ENCODE results near the gene EHD3. TPM values are rescaled to one million over a fixed set of nuclear protein-coding genes. Genes with fewer than 3 reads are reported as not detected.

Gene EHD3
- total RNA-seq, 1 donor from 2014 or later: 10.7 TPM

DNA sequence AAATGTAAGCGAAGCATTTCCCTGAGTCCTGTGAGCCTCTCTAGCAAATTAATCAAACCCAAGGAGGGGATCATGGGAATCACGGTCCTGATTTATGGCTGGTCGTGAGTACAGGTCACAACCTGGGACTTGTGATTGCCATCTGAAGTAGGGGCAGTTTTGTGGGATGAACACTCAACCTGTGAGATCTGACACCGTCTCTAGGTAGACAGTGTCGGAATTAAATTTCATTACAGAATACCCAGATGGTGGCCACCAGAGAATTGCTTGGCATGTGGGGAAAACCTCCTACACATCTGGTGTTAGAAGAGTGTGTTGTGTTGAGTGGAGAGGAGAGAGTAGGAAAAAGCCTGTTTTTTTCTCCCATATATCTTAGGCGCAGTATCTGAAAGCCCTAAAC, 29.2 kb upstream of the EHD3 start:
- Mint-ChIP-seq H3K27ac (ENCODE audit: unreplicated experiment) (no peak overlapping the region), H3K27me3 (ENCODE audit: low read depth) (no peaks in the 10 kb centered on the region), H3K36me3 (ENCODE audit: low read depth) (no peaks in the 10 kb centered on the region), H3K9me3 (no peaks in the 10 kb centered on the region), H3K4me3 (no peak overlapping the region), H3K4me1 (no peaks in the 10 kb centered on the region)
- DNase-seq (ENCODE audit: low read depth, low spot score): no peak
- TF ChIP-seq, protein P1, sequence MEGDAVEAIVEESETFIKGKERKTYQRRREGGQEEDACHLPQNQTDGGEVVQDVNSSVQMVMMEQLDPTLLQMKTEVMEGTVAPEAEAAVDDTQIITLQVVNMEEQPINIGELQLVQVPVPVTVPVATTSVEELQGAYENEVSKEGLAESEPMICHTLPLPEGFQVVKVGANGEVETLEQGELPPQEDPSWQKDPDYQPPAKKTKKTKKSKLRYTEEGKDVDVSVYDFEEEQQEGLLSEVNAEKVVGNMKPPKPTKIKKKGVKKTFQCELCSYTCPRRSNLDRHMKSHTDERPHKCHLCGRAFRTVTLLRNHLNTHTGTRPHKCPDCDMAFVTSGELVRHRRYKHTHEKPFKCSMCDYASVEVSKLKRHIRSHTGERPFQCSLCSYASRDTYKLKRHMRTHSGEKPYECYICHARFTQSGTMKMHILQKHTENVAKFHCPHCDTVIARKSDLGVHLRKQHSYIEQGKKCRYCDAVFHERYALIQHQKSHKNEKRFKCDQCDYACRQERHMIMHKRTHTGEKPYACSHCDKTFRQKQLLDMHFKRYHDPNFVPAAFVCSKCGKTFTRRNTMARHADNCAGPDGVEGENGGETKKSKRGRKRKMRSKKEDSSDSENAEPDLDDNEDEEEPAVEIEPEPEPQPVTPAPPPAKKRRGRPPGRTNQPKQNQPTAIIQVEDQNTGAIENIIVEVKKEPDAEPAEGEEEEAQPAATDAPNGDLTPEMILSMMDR (conservative IDR thresholded peaks at IDR 0.05): no peak

DNA sequence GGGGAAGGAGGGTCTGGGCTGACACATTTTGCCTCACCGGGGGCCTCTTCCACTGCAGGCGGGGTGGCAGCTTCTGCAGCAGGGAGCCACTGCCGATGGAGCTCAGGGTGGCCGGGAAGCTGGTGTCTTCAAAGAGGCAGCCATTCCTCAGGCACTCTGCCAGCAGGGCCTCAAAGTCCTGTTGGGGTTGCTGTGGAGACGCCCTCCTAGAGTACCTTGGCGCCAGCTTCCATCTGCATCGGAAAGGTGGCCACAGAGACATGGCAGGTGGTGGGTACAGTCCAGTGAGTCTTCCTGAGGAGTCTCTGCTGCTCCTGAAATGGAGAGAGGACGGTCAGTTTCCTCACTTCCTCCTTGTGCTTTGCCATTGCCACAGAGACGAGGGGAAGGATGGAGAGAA, 28.8 kb upstream of the EHD3 start:
- H3K27ac Mint-ChIP-seq (ENCODE audit: unreplicated experiment): no peak overlapping the region
- no peak overlapping the region for H3K4me3 Mint-ChIP-seq
- no peaks in the 10 kb centered on the region for H3K4me1 Mint-ChIP-seq
- TF ChIP-seq, protein P1 (conservative IDR thresholded peaks at IDR 0.05): no peak
- DNase-seq (ENCODE audit: low read depth, low spot score): no peak
- no peaks in the 10 kb centered on the region for H3K36me3 Mint-ChIP-seq (ENCODE audit: low read depth)
- H3K9me3 Mint-ChIP-seq: no peaks in the 10 kb centered on the region
- no peaks in the 10 kb centered on the region for H3K27me3 Mint-ChIP-seq (ENCODE audit: low read depth)

DNA sequence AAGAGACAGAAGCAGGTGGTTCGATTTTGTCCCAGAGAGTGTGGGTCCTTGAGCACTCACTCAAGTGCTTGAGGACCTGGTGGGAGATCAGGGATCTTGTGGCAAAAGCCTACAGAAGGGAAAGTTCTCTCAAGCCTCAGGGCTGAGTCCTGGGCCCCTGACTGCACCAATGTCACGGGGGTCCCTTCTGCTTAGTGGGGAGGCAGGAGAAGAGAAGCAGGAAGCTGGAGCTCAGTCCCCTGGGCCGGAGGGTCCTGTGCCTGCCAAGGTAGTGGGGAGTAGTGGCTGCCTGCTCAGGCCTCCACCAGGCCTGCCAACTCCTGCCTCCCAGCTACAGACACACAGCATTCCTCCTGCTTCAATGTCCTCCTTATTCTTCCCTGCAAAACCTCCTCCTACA, 28.3 kb upstream of the EHD3 start:
- Mint-ChIP-seq H3K4me3 (no peak overlapping the region), H3K27me3 (ENCODE audit: low read depth) (no peaks in the 10 kb centered on the region)
- TF ChIP-seq, protein P1 (conservative IDR thresholded peaks at IDR 0.05): no peak

DNA sequence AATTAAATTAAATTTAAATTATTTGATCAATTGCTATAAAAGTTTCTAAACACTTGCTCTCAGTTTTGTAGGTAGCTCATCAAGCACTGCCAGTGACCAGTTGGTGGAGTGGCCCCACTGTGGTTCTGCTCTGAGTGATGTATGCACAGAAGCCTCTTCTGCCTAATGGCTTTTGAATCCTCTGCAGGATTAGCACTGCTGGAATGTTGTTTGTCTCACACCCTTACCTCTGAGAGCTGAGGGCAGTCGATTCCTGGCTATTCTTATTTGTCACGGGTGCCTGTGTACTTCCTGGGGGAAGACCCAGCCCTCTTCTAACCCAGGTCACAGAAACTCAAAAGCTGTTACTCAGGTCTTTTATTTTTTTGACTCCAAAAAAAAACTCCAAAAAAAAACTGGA, 26.2 kb upstream of the EHD3 start:
- Mint-ChIP-seq H3K27me3 (ENCODE audit: low read depth) (no peaks in the 10 kb centered on the region), H3K4me1 (no peaks in the 10 kb centered on the region), H3K9me3 (no peaks in the 10 kb centered on the region), H3K36me3 (ENCODE audit: low read depth) (no peaks in the 10 kb centered on the region), H3K27ac (ENCODE audit: unreplicated experiment) (no peak overlapping the region), H3K4me3 (no peak overlapping the region)
- TF ChIP-seq, protein P1 (conservative IDR thresholded peaks at IDR 0.05): no peak
- no peak for DNase-seq (ENCODE audit: low read depth, low spot score)

More for the DNA sequence above, 28.3 kb upstream of the EHD3 start:
- Mint-ChIP-seq H3K9me3 (no peaks in the 10 kb centered on the region), H3K27ac (ENCODE audit: unreplicated experiment) (no peak overlapping the region), H3K4me1 (no peaks in the 10 kb centered on the region), H3K36me3 (ENCODE audit: low read depth) (no peaks in the 10 kb centered on the region)
- no peak for DNase-seq (ENCODE audit: low read depth, low spot score)

DNA sequence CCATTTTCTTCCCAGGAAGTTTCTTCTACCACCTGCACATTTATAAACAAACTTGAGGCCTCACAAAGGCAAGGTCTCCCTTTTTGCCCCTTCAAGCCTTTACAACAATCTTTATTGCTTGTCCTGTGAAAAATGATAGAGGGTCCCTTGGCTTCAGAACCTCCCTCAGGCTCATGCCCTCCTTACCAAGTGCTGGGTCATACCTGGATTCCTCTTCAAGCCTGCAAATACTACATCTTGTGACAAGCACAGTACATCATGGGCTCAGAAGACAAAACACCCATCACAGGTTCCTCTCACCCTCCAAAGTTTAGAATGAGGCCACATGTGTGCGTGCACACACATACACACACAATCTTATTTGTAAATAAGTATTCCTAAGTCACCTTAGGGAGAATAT, 25.7 kb upstream of the EHD3 start:
- H3K9me3 Mint-ChIP-seq: no peaks in the 10 kb centered on the region
- no peaks in the 10 kb centered on the region for H3K27me3 Mint-ChIP-seq (ENCODE audit: low read depth)
- H3K4me3 Mint-ChIP-seq: no peak overlapping the region
- no peak overlapping the region for H3K27ac Mint-ChIP-seq (ENCODE audit: unreplicated experiment)
- TF ChIP-seq, protein P1 (conservative IDR thresholded peaks at IDR 0.05): no peak
- H3K4me1 Mint-ChIP-seq: no peaks in the 10 kb centered on the region
- DNase-seq (ENCODE audit: low read depth, low spot score): no peak
- no peaks in the 10 kb centered on the region for H3K36me3 Mint-ChIP-seq (ENCODE audit: low read depth)

Data from neural crest cell (in vitro differentiated cells).